Ishikawa (cell line): Measurements from ENCODE around the gene RGL2.

Source experiments
- CEBPB ChIP-seq: IDR thresholded peaks from 2 replicates; pipeline ENCODE4 v1.6.1; 2012
- EP300 ChIP-seq: IDR thresholded peaks from 2 replicates; pipeline ENCODE4 v1.6.1; 2012; ENCODE audit warnings: borderline replicate concordance
- NFIC ChIP-seq: IDR thresholded peaks from 2 replicates; pipeline ENCODE4 v1.6.1; 2012
- YY1 ChIP-seq: IDR thresholded peaks from 2 replicates; pipeline ENCODE4 v1.6.1; 2012; ENCODE audit warnings: low read depth

DNA sequence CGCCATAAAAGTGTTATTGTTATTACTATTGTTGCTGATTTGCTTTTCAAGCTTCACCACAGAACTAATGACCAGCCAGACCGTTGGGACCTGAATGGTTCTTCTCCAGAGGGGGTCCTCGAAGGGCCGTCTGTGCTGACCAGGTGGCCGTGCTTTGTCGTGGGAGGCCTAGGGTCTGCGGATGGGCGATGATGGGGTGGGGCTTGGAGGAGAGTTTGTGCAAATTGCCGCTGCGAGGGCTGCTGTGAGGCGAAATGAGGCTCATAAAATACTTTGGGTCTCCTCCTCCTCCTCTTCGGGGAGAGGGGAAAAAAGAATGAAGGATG, 24.8 kb upstream of the RGL2 start:
- TF ChIP-seq EP300 (no peak), YY1 (no peak), NFIC (no peak), CEBPB (no peak)
